Measurements from ENCODE around the gene DISP3.

DNA sequence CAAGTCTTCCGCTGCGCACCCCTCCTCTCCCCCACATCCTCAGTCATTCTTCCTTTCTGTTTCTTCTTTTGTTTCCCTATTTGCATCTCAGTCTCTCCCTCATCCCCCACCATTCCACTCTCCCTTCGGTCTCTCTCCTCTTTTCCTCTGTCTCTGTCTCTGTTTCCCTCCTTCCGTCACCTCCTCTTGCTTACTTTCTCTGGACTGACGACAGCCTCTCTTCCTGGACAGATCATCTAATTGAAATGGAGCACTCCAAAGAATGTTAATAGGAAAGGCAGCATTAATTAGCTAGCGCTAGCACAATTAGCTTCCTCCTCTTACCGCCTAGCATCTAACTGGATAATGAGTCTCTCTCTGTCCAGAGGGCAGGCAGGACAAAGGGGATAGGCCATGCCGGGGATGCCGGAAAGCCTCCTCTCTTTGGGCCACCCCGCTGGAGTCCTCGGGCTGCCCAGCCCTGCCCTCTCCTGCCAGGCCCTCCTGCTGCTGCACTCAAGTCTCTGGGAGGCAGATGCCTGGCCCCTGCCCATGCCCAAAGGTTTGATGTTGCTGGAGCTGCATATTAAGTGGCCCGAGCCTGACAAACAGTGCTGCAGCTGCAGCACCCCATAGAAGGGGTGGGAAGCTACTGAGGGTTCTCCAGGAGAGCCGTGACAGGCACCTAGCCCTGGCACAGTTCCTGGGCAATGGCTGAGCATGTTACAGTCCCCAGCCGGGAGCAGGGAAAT, 20.8 kb downstream of the DISP3 start:
- TF ChIP-seq, protein P1, sequence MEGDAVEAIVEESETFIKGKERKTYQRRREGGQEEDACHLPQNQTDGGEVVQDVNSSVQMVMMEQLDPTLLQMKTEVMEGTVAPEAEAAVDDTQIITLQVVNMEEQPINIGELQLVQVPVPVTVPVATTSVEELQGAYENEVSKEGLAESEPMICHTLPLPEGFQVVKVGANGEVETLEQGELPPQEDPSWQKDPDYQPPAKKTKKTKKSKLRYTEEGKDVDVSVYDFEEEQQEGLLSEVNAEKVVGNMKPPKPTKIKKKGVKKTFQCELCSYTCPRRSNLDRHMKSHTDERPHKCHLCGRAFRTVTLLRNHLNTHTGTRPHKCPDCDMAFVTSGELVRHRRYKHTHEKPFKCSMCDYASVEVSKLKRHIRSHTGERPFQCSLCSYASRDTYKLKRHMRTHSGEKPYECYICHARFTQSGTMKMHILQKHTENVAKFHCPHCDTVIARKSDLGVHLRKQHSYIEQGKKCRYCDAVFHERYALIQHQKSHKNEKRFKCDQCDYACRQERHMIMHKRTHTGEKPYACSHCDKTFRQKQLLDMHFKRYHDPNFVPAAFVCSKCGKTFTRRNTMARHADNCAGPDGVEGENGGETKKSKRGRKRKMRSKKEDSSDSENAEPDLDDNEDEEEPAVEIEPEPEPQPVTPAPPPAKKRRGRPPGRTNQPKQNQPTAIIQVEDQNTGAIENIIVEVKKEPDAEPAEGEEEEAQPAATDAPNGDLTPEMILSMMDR (IDR thresholded peaks at IDR 0.05), result no peak
- no peak for TF ChIP-seq POLR2A (IDR thresholded peaks at IDR 0.05)
